Spleen (tissue), 7 donors: ENCODE measurements around the gene ODAD4.

Experiments
- CTCF ChIP-seq, 11 experiments: fragments of 200-600 bp in 7 of 11; fragments of 450-650 bp in 4 of 11; sonication (generic) in 4 of 11; IDR thresholded peaks in 8 of 11; conservative IDR thresholded peaks in 3 of 11; 1 replicate in 7 of 11; 2 replicates in 4 of 11; pipeline versions ENCODE4 v1.4.0 to v1.8.0; 2016 to 2021; ENCODE audit warnings: antibody characterized with exemption in 11 of 11, inconsistent platforms in 4 of 11, mild to moderate bottlenecking in 1 of 11
- POLR2A ChIP-seq, 3 donors: fragments of 450-650 bp; IDR thresholded peaks; one replicate each; pipeline ENCODE4 v1.5.1; 2017; ENCODE audit warnings: antibody characterized with exemption in 3 of 3, mild to moderate bottlenecking in 1 of 3
- POLR2AphosphoS5 ChIP-seq, 3 donors: sonication (generic); formaldehyde crosslinking; IDR thresholded peaks; one replicate each; pipeline ENCODE4 v1.5.1; 2017; ENCODE audit warnings: antibody characterized with exemption in 3 of 3
- donor health status: DM: no; HTN: no; CAD: no; lungs with moderate emphysema.
- donor health status: DM: no; HTN: no; CAD: no.
- donor health status: DM: no; HTN: no; CAD: no.

GRCh38 chr17:41941168-41941567 lies 10.8 kb downstream of the ODAD4 start:
- TF ChIP-seq CTCF (IDR thresholded peaks at IDR 0.05 in 8 of 11, conservative IDR thresholded peaks at IDR 0.05 in 3 of 11) (no peak), POLR2A (IDR thresholded peaks at IDR 0.05) (no peak), POLR2AphosphoS5 (IDR thresholded peaks at IDR 0.05) (no peak)
